Measurements from ENCODE around the gene CAPZA1. TPM values are rescaled to one million over a fixed set of nuclear protein-coding genes. Genes with fewer than 3 reads are reported as not detected.

The CAPZA1 gene
- total and polyA plus RNA-seq, 2 of the 8 experiments (the other 6 are each of a cell fraction or from before 2014, with no cell fraction given) = 48.9 to 107 TPM

DNA sequence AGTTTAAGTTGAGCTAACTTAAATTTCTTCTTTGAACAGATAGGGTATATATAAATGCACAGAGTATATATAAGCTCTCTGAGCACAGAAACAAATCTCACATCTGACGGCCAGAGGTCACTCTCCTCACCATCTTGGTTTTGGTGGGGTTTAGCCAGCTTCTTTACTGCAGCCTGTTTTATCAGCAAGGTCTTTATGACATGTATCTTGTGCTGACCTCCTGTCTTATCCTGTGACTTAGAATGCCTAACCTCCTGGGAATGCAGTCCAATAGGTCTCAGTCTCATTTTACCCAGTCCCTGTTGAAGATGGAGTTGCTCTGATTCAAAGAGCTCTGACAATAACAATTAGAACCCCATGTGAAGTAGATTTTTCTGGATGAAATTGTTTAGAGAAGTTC is 53.2 kb downstream of the CAPZA1 start:
- FAIRE-seq (no peak), DNase-seq (ENCODE audit: low read depth in 1 of 2, low spot score in 2 of 2) (no peak)
- ChIA-PET POLR2A (ENCODE audit: partially characterized antibody) (interaction anchor here (0.7 to 6.1 kb wide), 13 partner anchors 8 to 150 kb away, joined by 3 to 76 read pairs (median 5); partner anchors contain the start of genes CAPZA1, PPM1J and ST7L), CTCF (ENCODE audit: partially characterized antibody) (interaction anchor here (0.5 to 6.3 kb wide), 13 partner anchors 8 to 324 kb away, joined by 3 to 63 read pairs (median 5); partner anchors contain the start of genes RHOC and ST7L)
- H2BK5ac ChIP-seq (ENCODE audit: low read depth, low read length) = no peak overlapping the region
- no peaks in the 10 kb centered on the region for H3K9me3 ChIP-seq (ENCODE audit: insufficient read depth in 2 of 2, low read depth in 1 of 2, low read length in 1 of 2)
- peaks cover 0 to 23% (median 6%) of the 10 kb centered on the region in 4 experiments; a peak in 4 of 8 replicates for H3K36me3 ChIP-seq (ENCODE audit: control insufficient read depth in 2 of 4, insufficient read depth in 4 of 4, low read length in 3 of 4)
- no peak overlapping the region for H4K8ac ChIP-seq (ENCODE audit: extremely low read depth, insufficient read depth, low read length)
- H3K4me2 ChIP-seq (ENCODE audit: insufficient read depth in 1 of 2, low read depth in 2 of 2, low read length in 2 of 2) = no peak overlapping the region; a peak in 1 of 4 replicates
- H3K27me3 ChIP-seq (replicated peaks in 1 of 4; ENCODE audit: control insufficient read depth in 3 of 4, extremely low read depth in 1 of 4, insufficient read depth in 3 of 4, low read length in 3 of 4) = peaks cover 0 to 2% (median 0%) of the 10 kb centered on the region in 4 experiments; a peak in 2 of 7 replicates
- H3K14ac ChIP-seq (ENCODE audit: insufficient read length) = no peak overlapping the region
- no peak overlapping the region for H4K5ac ChIP-seq (ENCODE audit: insufficient read length, low read depth, low read length)
- no peak overlapping the region for H2BK120ac ChIP-seq (replicated peaks; ENCODE audit: low read depth, low read length)
- peaks cover 2 to 14% (median 10%) of the 10 kb centered on the region in 4 experiments; a peak in 5 of 7 replicates for H3K4me1 ChIP-seq (replicated peaks in 1 of 4; ENCODE audit: control insufficient read depth in 3 of 4, insufficient read depth in 4 of 4, low read length in 3 of 4)
- H3K56ac ChIP-seq (replicated peaks; ENCODE audit: insufficient read length, low read depth, low read length) = no peak overlapping the region
- no peak overlapping the region for H2AK5ac ChIP-seq (ENCODE audit: low read depth, low read length)
- WGBS, 2 experiments (ENCODE audit: extremely low coverage in 1 of 2, insufficient coverage in 1 of 2, insufficient read length in 1 of 2, insufficient replicate concordance in 2 of 2, low coverage in 1 of 2, low lambda C conversion rate in 2 of 2, missing lambda C conversion rate in 1 of 2) = 93% methylated on average over 1 of the region's 1 CpG; no CpG with 5 or more reads in 1 of the 2 experiments
- no peaks in the 10 kb centered on the region for H3K79me1 ChIP-seq (ENCODE audit: low read depth, low read length)
- no peak overlapping the region for H2BK20ac ChIP-seq (ENCODE audit: low read length)
- peaks cover 10% of the 10 kb centered on the region; the same call in 1 of the 2 replicates for H3K23me2 ChIP-seq (ENCODE audit: low read depth, low read length)
- H2BK15ac ChIP-seq (ENCODE audit: low read length) = no peak overlapping the region
- H3K4me3 ChIP-seq (ENCODE audit: extremely low read depth in 1 of 4, insufficient read depth in 2 of 4, low read depth in 3 of 4, low read length in 4 of 4) = no peak overlapping the region
- H3K79me2 ChIP-seq (ENCODE audit: control insufficient read depth in 1 of 2, insufficient read depth in 2 of 2, low read length in 2 of 2) = peaks cover 0 to 24% of the 10 kb centered on the region in 2 experiments; a peak in 2 of 4 replicates
- no peak overlapping the region for H3K4ac ChIP-seq (replicated peaks; ENCODE audit: insufficient read length, low read depth, low read length)
- no peak overlapping the region for H3K23ac ChIP-seq (ENCODE audit: insufficient read length)
- H3K27ac ChIP-seq (ENCODE audit: low read depth, low read length) = no peak overlapping the region
- no peak overlapping the region for H2BK12ac ChIP-seq (ENCODE audit: low read depth, low read length)
- no peak overlapping the region for H3K18ac ChIP-seq (ENCODE audit: extremely low read depth, low read length)
- H3K9ac ChIP-seq (replicated peaks in 1 of 4; ENCODE audit: extremely low read depth in 1 of 4, low read depth in 3 of 4, low read length in 3 of 4) = no peak overlapping the region
- H2AFZ ChIP-seq (ENCODE audit: low read length) = no peak overlapping the region
- peaks cover 0 to 3% of the 10 kb centered on the region in 2 experiments for H4K20me1 ChIP-seq (replicated peaks in 1 of 2; ENCODE audit: control insufficient read depth in 1 of 2, insufficient read depth in 2 of 2, low read length in 2 of 2)
- no peak overlapping the region for H4K91ac ChIP-seq (replicated peaks; ENCODE audit: insufficient read length, low read length)
- TF ChIP-seq JUN (IDR thresholded peaks at IDR 0.05; ENCODE audit: low read depth, low read length) = no peak
- no peak for TF ChIP-seq GTF2F1 (IDR thresholded peaks at IDR 0.05; ENCODE audit: borderline replicate concordance, low read depth, low read length)
- TF ChIP-seq CBX5 (IDR thresholded peaks at IDR 0.05; ENCODE audit: low read depth, low read length) = no peak
- TF ChIP-seq YY1 (IDR thresholded peaks at IDR 0.05; ENCODE audit: low read depth, low read length) = no peak
- TF ChIP-seq SAP30 (IDR thresholded peaks at IDR 0.05; ENCODE audit: insufficient read depth, insufficient replicate concordance, low read length) = no peak
- TF ChIP-seq BCL11A (IDR thresholded peaks at IDR 0.05; ENCODE audit: low read depth in 2 of 2, low read length in 2 of 2) = no peak
- no peak for TF ChIP-seq BACH1 (IDR thresholded peaks at IDR 0.05; ENCODE audit: low read length)
- no peak for TF ChIP-seq SP4 (IDR thresholded peaks at IDR 0.05; ENCODE audit: low read length)
- no peak for TF ChIP-seq KDM4A (IDR thresholded peaks at IDR 0.05; ENCODE audit: low read depth, low read length, severe bottlenecking)
- no peak for TF ChIP-seq CBX8 (IDR thresholded peaks at IDR 0.05; ENCODE audit: borderline replicate concordance, low read depth, low read length)
